Measurements from ENCODE around the gene IFNLR1. TPM values are rescaled to one million over a fixed set of nuclear protein-coding genes. Genes with fewer than 3 reads are reported as not detected.

IFNLR1 gene
- total RNA-seq, 3 donors from 2014 or later: 3.4 to 5.1 (median 4.6) TPM

DNA sequence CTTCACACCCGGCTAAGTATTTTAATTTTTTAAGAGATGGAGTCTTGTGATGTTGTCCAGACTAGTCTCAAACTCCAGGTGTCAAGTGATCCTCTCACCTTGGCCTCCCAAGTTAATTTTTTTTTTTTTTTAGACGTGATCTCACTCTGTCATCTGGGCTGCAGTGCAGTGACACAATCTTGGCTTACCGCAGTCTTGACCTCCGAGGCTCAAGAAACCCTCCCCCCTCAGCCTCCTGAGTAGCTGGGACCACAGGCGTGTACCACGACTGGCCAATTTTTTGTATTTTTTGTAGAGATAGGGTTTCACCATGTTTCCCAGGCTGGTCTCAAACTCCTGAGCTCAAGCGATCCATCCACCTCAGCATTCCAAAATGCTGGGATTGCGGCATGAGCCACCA is 11.7 kb upstream of the IFNLR1 start:
- ATAC-seq: no peak
- H3K27me3 Mint-ChIP-seq (ENCODE audit: low read depth): no peaks in the 10 kb centered on the region
- H3K4me3 Mint-ChIP-seq: no peak overlapping the region
- peaks cover 19% of the 10 kb centered on the region for H3K4me1 Mint-ChIP-seq (ENCODE audit: low read depth)
- no peak for DNase-seq
- H3K36me3 Mint-ChIP-seq (ENCODE audit: insufficient read depth): no peaks in the 10 kb centered on the region
- H3K9me3 Mint-ChIP-seq: no peaks in the 10 kb centered on the region

DNA sequence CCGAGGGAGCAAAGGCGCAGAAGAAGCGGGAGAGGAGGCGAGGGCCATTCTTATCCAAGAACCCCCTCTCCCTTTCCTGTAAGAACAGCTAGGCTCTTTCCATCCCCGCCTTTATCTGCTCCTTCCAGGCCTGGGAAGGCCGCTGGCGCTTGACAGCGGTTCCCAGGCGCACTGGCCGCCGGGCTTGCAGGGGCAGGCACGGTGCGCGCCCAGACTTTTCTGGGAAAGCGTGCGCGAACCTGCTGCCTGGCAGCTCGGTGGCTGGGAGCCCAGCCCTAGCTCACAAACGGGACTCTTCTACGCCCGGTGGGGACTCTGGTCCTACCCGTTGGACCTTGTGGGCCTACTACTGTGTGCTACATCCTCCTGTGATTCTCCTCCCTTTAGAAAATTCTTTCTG is 8.8 kb upstream of the IFNLR1 start:
- Mint-ChIP-seq H3K9me3 (peaks cover 4% of the 10 kb centered on the region), H3K4me3 (no peak overlapping the region)
- DNase-seq: no peak

DNA sequence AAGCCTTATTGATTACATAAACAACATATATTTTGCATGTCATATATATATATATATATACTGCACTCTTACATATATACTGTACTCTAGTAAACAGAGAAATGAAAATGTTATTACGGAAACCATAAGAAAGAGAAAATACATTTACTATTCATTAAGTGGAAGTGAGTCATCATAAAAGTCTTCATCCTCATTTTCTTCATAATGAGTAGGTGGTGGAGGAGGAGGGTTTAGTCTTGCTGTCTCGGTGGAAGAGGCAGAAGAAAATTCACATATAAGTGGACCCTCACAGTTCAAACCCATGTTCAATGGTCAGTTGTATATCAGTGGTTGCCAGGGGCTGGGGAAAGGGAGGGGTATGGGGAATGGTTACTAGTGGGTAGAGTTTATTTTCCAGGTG is 8.0 kb upstream of the IFNLR1 start:
- peaks cover 40% of the 10 kb centered on the region for H3K4me1 Mint-ChIP-seq (ENCODE audit: low read depth)
- H3K4me3 Mint-ChIP-seq: no peak overlapping the region
- ATAC-seq (peak; percentile 22 to 31), DNase-seq (no peak)
- H3K36me3 Mint-ChIP-seq (ENCODE audit: insufficient read depth): no peaks in the 10 kb centered on the region
- H3K9me3 Mint-ChIP-seq: peaks cover 4% of the 10 kb centered on the region
- no peaks in the 10 kb centered on the region for H3K27me3 Mint-ChIP-seq (ENCODE audit: low read depth)

More for the DNA sequence above, 8.8 kb upstream of the IFNLR1 start:
- peaks cover 36% of the 10 kb centered on the region for H3K4me1 Mint-ChIP-seq (ENCODE audit: low read depth)
- H3K27me3 Mint-ChIP-seq (ENCODE audit: low read depth): no peaks in the 10 kb centered on the region
- ATAC-seq: no peak
- no peaks in the 10 kb centered on the region for H3K36me3 Mint-ChIP-seq (ENCODE audit: insufficient read depth)

DNA sequence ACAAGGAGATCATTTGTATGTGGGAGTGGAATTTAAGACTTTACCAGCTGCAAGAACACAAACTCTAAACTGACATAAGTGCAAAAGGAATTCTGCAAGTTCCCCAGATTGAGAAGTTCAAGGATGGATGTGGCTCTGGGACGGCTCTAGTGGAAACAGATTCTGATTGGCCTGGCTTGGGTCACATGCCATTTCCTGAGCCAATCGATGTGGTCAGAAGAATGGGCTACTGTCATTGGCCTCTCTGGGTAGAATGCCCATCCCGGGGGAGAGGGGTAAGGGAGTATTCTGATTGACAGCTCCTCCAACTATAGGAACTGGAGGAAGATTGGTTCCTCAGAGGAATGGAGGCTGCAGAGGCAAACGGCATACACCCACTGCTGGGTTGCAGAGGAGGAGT is 6.0 kb upstream of the IFNLR1 start:
- Mint-ChIP-seq H3K27me3 (ENCODE audit: low read depth) (peaks cover 2% of the 10 kb centered on the region), H3K9me3 (peaks cover 4% of the 10 kb centered on the region), H3K4me3 (no peak overlapping the region), H3K4me1 (ENCODE audit: low read depth) (peaks cover 50% of the 10 kb centered on the region), H3K36me3 (ENCODE audit: insufficient read depth) (no peaks in the 10 kb centered on the region)
- no peak for ATAC-seq
- no peak for DNase-seq

DNA sequence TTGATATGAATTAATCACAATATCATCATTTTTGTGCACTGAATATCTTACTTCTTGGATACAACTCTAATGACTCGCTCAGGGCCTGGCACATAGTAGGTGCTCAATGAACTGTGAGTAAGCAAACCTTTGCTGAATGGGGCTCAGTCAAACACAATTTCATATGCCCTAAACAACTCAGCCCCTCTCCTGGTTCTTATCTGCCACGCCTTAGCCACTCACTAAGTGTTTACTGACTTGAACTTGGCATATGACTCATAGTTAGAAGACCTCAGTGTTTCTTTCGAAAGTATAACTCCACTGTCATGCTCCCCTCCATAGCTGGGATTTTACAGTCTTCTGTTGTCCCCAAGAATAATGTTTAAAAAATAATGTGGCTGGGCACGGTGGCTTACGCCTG is 4.8 kb upstream of the IFNLR1 start:
- DNase-seq (no peak), ATAC-seq (peak; percentile 80 to 84)
- Mint-ChIP-seq H3K36me3 (ENCODE audit: insufficient read depth) (no peaks in the 10 kb centered on the region), H3K9me3 (peaks cover 4% of the 10 kb centered on the region), H3K4me3 (no peak overlapping the region), H3K27me3 (ENCODE audit: low read depth) (peaks cover 2% of the 10 kb centered on the region), H3K4me1 (ENCODE audit: low read depth) (peaks cover 55% of the 10 kb centered on the region)

DNA sequence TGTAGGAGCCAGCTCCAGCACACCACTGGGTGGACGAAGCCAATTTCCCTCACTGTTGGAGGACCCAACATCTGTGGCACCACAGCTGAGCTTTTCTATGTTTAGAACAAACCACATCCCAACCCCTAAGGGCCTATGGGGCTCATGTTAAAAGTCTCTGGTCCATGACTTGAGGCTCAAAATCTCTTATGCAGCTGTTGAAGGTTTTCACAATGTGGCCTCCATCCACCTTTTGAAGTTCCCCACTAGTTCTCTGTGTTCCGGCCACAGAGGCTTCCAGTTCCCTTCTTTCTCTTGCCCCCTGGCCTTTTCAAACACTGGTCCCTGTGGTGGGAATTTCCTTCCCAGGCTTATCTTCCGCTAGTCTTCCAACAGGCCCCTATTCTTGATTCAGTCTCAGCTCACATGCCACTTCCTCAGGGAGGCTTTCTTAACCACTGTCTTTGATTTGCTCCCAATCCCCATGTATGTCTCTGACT is 3.9 kb upstream of the IFNLR1 start:
- no peak for DNase-seq
- Mint-ChIP-seq H3K27me3 (ENCODE audit: low read depth) (peaks cover 2% of the 10 kb centered on the region), H3K9me3 (peaks cover 4% of the 10 kb centered on the region), H3K4me1 (ENCODE audit: low read depth) (peaks cover 61% of the 10 kb centered on the region), H3K36me3 (ENCODE audit: insufficient read depth) (no peaks in the 10 kb centered on the region), H3K4me3 (no peak overlapping the region)
- no peak for ATAC-seq

DNA sequence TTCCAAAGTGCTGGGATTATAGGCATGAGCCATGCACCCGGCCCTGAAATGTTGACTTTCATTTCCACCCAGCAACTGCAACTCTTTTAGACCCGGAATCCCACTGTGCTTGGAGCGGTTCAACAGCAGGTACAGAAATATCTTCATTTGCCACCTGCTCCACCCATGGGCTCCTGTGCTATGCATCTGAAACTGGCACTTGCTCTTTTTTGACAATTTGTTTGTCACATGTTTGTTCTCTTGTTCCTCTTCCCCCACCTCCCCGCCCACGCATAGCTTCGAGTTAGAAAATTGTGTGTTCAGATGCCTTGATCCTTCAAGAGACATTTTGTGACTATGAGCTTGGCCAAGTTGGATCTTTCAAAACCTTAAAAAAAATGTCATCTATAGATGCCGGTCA is 2.4 kb upstream of the IFNLR1 start:
- H3K4me1 Mint-ChIP-seq (ENCODE audit: low read depth): peaks cover 49% of the 10 kb centered on the region
- no peaks in the 10 kb centered on the region for H3K36me3 Mint-ChIP-seq (ENCODE audit: insufficient read depth)
- H3K4me3 Mint-ChIP-seq: peak overlapping the region; percentile 21
- H3K9me3 Mint-ChIP-seq: peaks cover 4% of the 10 kb centered on the region
- DNase-seq (peak; percentile 34), ATAC-seq (no peak)
- H3K27me3 Mint-ChIP-seq (ENCODE audit: low read depth): peaks cover 2% of the 10 kb centered on the region

DNA sequence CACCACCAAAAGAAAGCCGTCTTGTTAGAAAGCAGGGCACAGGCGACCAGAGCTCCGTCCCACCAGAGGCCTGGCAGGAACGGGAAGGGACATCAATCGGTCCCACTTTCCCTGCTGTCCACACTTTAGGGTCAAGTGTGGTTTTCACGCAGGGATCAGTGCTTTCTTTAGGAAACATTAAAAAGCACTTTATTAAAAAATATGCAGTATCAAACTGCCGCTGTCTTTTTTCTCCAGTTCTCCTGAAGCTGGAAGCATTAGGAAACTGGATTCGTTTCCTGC is 437 bp downstream of the IFNLR1 start:
- H3K4me1 Mint-ChIP-seq (ENCODE audit: low read depth): peaks cover 40% of the 10 kb centered on the region
- no peak for DNase-seq
- no peaks in the 10 kb centered on the region for H3K36me3 Mint-ChIP-seq (ENCODE audit: insufficient read depth)
- peaks cover 2% of the 10 kb centered on the region for H3K27me3 Mint-ChIP-seq (ENCODE audit: low read depth)
- no peak for ATAC-seq
- peaks cover 3% of the 10 kb centered on the region for H3K9me3 Mint-ChIP-seq
- peak overlapping the region; percentile 78 for H3K4me3 Mint-ChIP-seq

DNA sequence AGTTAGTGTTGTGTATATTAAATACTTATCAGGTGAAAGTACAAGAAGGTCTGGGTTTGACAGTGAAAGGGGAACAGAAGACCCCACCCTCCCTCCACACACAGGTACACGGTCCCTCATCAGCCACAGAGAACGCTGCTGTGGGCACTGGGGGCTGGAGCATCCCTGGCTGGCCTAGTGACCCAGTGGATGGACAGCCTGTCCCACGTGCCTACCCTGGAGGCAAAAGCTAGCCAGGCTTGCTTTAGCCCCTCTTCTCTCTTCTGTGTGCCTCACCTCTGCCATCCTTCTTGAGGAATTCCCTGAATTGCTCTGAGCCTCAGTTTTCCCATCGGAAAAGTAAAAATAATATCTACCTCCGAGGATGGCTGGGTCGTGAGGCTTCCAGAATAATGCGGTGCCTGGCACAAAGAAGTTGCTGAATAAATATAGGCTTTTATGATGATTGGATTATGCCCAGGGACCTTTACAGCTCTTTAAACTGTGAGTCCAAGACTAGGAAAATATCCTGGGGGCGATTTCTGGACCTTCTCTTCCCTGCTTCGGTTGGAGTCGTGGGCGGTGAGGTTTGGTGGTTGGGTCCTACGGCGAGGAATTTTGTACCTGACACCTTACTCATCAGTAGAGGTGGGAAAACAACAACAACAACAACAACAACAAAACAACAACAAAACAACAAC is 918 bp downstream of the IFNLR1 start:
- Mint-ChIP-seq H3K36me3 (ENCODE audit: insufficient read depth) (no peaks in the 10 kb centered on the region), H3K4me3 (peak overlapping the region; percentile 78), H3K27me3 (ENCODE audit: low read depth) (peaks cover 2% of the 10 kb centered on the region), H3K4me1 (ENCODE audit: low read depth) (peaks cover 35% of the 10 kb centered on the region), H3K9me3 (no peaks in the 10 kb centered on the region)
- DNase-seq (no peak), ATAC-seq (no peak)

DNA sequence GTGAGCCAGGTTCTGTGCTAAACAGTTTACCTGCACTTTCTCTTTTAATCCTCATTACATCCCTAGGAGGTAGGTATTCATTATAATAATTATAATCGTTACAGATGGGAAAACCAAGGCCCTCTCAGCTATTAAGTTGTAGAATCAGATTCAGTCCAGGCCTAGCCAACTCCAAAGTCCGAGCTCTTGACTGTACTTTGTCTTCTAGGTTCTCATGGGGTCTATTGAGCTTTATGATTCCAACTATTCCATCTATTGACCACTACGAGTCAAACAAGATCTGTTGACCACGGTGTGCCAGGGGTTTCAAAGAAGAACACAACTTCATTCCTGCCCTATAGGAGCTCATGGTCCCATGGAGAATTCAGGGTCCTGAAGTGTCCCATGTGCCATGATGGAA is 2.0 kb downstream of the IFNLR1 start:
- Mint-ChIP-seq H3K36me3 (ENCODE audit: insufficient read depth) (no peaks in the 10 kb centered on the region), H3K27me3 (ENCODE audit: low read depth) (peaks cover 2% of the 10 kb centered on the region), H3K4me3 (no peak overlapping the region), H3K4me1 (ENCODE audit: low read depth) (peaks cover 27% of the 10 kb centered on the region), H3K9me3 (no peaks in the 10 kb centered on the region)
- DNase-seq (no peak), ATAC-seq (no peak)

DNA sequence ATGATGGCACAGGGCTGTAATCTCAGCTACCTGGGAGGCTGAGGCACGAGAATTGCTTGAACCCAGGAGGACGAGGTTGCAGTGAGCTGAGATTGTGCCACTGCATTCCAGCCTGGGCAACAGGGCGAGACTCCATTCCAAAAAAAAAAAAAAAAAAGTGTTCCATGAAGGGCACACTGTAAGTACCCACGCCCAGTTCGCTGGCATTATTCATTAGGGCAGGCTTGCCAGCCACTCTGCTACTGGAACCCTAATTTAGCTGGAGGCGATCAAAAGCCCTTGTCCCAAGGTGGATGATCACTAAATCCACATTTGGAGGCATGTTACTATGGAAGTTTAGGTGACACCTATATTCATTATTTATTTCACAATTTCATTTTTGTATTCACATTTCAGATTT is 5.0 kb downstream of the IFNLR1 start:
- no peaks in the 10 kb centered on the region for H3K9me3 Mint-ChIP-seq
- no peak for DNase-seq
- no peak overlapping the region for H3K4me3 Mint-ChIP-seq
- no peaks in the 10 kb centered on the region for H3K27me3 Mint-ChIP-seq (ENCODE audit: low read depth)
- H3K36me3 Mint-ChIP-seq (ENCODE audit: insufficient read depth): peaks cover 1% of the 10 kb centered on the region
- ATAC-seq: no peak
- peaks cover 8% of the 10 kb centered on the region for H3K4me1 Mint-ChIP-seq (ENCODE audit: low read depth)

DNA sequence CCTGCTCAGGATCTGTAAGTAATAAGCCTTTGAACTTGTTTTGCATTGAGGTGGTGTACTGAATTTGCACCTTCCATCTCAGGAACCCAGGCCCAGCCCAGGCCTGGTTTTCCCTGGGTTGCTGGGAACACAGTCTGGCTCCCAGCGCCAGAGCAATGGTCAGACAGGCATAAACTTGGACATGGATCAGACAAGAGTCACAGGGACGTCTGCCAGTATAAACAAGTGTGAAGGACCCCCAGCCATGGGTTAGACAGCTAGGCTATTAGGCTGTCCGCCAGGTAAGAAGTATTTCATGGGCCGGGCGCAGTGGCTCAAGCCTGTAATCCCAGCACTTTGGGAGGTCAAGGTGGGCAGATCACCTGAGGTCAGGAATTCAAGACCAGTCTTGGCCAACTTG is 5.5 kb downstream of the IFNLR1 start:
- DNase-seq: no peak
- H3K4me3 Mint-ChIP-seq: no peak overlapping the region
- H3K9me3 Mint-ChIP-seq: no peaks in the 10 kb centered on the region
- ATAC-seq: no peak
- H3K4me1 Mint-ChIP-seq (ENCODE audit: low read depth): peaks cover 8% of the 10 kb centered on the region
- H3K27me3 Mint-ChIP-seq (ENCODE audit: low read depth): no peaks in the 10 kb centered on the region
- peaks cover 1% of the 10 kb centered on the region for H3K36me3 Mint-ChIP-seq (ENCODE audit: insufficient read depth)

DNA sequence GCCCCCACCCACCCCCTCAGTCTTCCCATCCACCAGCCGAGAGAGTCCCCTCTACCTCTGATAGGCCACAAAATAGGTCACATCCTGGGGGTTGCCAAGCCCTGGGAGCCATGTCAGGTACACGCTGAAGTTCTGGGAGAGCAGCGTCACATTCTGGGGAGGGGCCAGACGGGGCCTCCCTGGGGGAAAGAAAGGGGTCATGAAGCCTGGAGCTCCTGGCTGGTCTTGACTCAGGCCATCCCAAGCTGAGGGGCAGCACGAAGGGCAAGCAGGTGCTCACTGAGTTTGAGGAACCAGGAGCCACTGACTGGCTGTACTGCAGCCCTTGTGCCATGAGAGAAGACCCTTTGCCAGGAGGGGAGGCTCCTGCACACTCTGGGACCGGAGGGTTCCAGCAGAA is 6.4 kb downstream of the IFNLR1 start:
- ATAC-seq: no peak
- no peaks in the 10 kb centered on the region for H3K27me3 Mint-ChIP-seq (ENCODE audit: low read depth)
- H3K4me3 Mint-ChIP-seq: no peak overlapping the region
- no peaks in the 10 kb centered on the region for H3K9me3 Mint-ChIP-seq
- peaks cover 1% of the 10 kb centered on the region for H3K36me3 Mint-ChIP-seq (ENCODE audit: insufficient read depth)
- H3K4me1 Mint-ChIP-seq (ENCODE audit: low read depth): peaks cover 2% of the 10 kb centered on the region
- DNase-seq: no peak

DNA sequence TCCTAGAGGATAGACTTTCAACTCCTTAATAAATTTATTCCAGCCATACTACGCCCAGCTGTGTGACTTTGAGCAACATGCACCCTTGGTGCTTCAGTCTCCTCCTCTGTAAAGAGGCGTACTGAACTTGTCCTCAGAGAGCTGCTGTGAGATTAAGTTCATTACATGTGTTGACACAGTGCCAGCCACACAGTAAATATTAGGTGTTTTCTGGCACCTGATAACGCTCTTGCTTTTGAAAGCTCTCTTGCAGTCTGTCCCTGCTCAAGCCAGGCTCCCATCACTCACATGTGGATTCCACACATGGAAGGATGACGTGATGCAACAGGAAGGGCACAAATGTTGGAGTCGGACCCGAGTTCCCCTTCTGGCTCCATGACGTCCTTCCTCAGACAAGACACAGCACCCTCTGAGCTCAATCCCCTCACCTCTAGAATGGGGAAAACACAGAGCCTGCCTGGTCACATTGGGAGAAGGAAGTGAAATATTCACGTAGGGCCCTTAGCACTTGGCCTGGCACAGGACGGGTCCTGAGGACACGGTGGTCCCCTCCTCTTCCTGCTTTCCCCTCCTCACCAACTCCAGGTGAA is 7.7 kb downstream of the IFNLR1 start:
- peaks cover 1% of the 10 kb centered on the region for H3K4me1 Mint-ChIP-seq (ENCODE audit: low read depth)
- H3K27me3 Mint-ChIP-seq (ENCODE audit: low read depth): no peaks in the 10 kb centered on the region
- ATAC-seq: no peak
- no peak overlapping the region for H3K4me3 Mint-ChIP-seq
- no peak for DNase-seq
- no peaks in the 10 kb centered on the region for H3K9me3 Mint-ChIP-seq
- peaks cover 3% of the 10 kb centered on the region for H3K36me3 Mint-ChIP-seq (ENCODE audit: insufficient read depth)

DNA sequence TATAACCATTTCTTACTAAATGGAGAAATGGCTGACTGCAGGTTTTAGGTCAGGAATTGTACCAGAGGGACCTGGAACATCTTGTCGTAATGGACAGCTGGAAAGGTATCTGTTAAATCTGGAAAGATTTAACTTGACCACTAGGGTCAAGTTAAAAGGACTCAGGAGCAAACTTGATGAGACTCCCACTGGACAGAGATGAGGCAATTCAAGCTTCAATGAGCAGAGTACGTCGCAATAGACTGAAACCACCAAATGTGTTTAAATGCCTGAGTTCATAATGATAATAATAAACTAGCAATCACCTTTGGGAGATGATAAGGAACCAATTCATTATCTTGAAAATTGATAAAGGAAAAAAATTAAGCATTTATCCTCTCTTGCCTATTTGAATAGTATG is 8.7 kb downstream of the IFNLR1 start:
- no peaks in the 10 kb centered on the region for H3K27me3 Mint-ChIP-seq (ENCODE audit: low read depth)
- H3K36me3 Mint-ChIP-seq (ENCODE audit: insufficient read depth): peaks cover 5% of the 10 kb centered on the region
- no peaks in the 10 kb centered on the region for H3K9me3 Mint-ChIP-seq
- DNase-seq (no peak), ATAC-seq (no peak)
- H3K4me1 Mint-ChIP-seq (ENCODE audit: low read depth): no peaks in the 10 kb centered on the region
- no peak overlapping the region for H3K4me3 Mint-ChIP-seq

Measured in activated T-cell treated with anti-CD3 and anti-CD28 coated beads, Interleukin-2, amount 50 U/mL, for 4 hours (primary cell).